Measurements from ENCODE around the gene TMBIM4. TPM values are rescaled to one million over a fixed set of nuclear protein-coding genes. Genes with fewer than 3 reads are reported as not detected.

TMBIM4 gene
- total and polyA plus RNA-seq, 2 of the 4 experiments (the other 2 are of a cell fraction): 38.7 to 59.3 TPM

GRCh38 chr12:66197495-66197921 is 27.7 kb upstream of the TMBIM4 start:
- DNase-seq: peak; percentile 21
- intact Hi-C loops (cut with micrococcal nuclease): no loop called here
- H3K27ac ChIP-seq (ENCODE audit: insufficient read depth, low read length): no peak overlapping the region

More at GRCh38 chr12:66197495-66197921, 27.7 kb upstream of the TMBIM4 start:
- CTCF ChIA-PET: interaction anchor here (0.7 to 0.9 kb wide), 2 partner anchors 10 to 53 kb away, joined by 3 to 6 read pairs; no protein-coding TSS in a partner anchor
- dilution Hi-C loops (cut with HindIII; ENCODE audit: low sequenced_read_pairs, unreplicated experiment) (no loop called here), in situ Hi-C loops (cut with MboI; ENCODE audit: low sequenced_read_pairs) (no loop called here)
- H3K36me3 ChIP-seq (ENCODE audit: control insufficient read depth, insufficient read depth, low read length): no peaks in the 10 kb centered on the region
- peak; percentile 40 for ATAC-seq (ENCODE audit: low read depth)
- no peak overlapping the region for H3K9ac ChIP-seq (ENCODE audit: low read depth, low read length)
- H3K27me3 ChIP-seq (ENCODE audit: control insufficient read depth, insufficient read depth, low read length): no peaks in the 10 kb centered on the region
- no peak overlapping the region for H3K23ac ChIP-seq (ENCODE audit: low read depth, low read length)
- H4K5ac ChIP-seq (ENCODE audit: low read depth, low read length): no peak overlapping the region
- no peaks in the 10 kb centered on the region for H3K79me1 ChIP-seq (ENCODE audit: low read depth in 1 of 2, low read length in 2 of 2)
- POLR2A ChIA-PET (ENCODE audit: unreplicated experiment): interaction anchor here (0.5 to 0.7 kb wide), 3 partner anchors 27 to 500 kb away, joined by 3 to 5 read pairs (median 3); partner anchors contain the start of gene TMBIM4
- H2BK120ac ChIP-seq (ENCODE audit: low read depth, low read length): no peak overlapping the region
- no peaks in the 10 kb centered on the region for H3K9me1 ChIP-seq (ENCODE audit: insufficient read depth, low read length)
- TF ChIP-seq CHD1 (IDR thresholded peaks at IDR 0.05; ENCODE audit: low read depth, low read length): no peak
- no peak for TF ChIP-seq ELK1 (IDR thresholded peaks at IDR 0.05; ENCODE audit: borderline replicate concordance, low read depth, low read length)
- WGBS, 2 experiments (ENCODE audit: extremely low coverage in 2 of 2, insufficient read length in 1 of 2): 0% methylated on average over 1 of the region's 3 CpGs; no CpG with 5 or more reads in 1 of the 2 experiments
- no peak overlapping the region for H3K14ac ChIP-seq (replicated peaks; ENCODE audit: low read depth, low read length)
- no peak overlapping the region for H3K4ac ChIP-seq (ENCODE audit: low read depth, low read length)
- H3K4me1 ChIP-seq (ENCODE audit: control insufficient read depth, insufficient read depth, low read length): no peaks in the 10 kb centered on the region
- no peak overlapping the region for H2AFZ ChIP-seq (replicated peaks; ENCODE audit: low read length, poor library complexity)
- no peak overlapping the region for H2BK5ac ChIP-seq (ENCODE audit: low read depth, low read length, poor library complexity, severe bottlenecking)
- no peaks in the 10 kb centered on the region for H4K20me1 ChIP-seq (ENCODE audit: insufficient read depth, low read length)
- no peak overlapping the region for H2BK15ac ChIP-seq (ENCODE audit: low read depth, low read length)
- no peak overlapping the region for H3K4me3 ChIP-seq (ENCODE audit: insufficient read depth, low read depth, low read length)
- H3K9me3 ChIP-seq (ENCODE audit: control insufficient read depth, insufficient read depth, low read length): peaks cover 3% of the 10 kb centered on the region; the same call in 1 of the 2 replicates
- H4K91ac ChIP-seq (ENCODE audit: insufficient read depth, low read depth, low read length): no peak overlapping the region
- H4K8ac ChIP-seq (ENCODE audit: low read depth in 2 of 2, low read length in 2 of 2): no peak overlapping the region
- no peak overlapping the region for H3K18ac ChIP-seq (ENCODE audit: low read depth, low read length)
- H2AK9ac ChIP-seq (replicated peaks; ENCODE audit: low read depth, low read length, poor library complexity): no peak overlapping the region
- H2AK5ac ChIP-seq (ENCODE audit: low read depth, low read length): no peak overlapping the region
- H3K4me2 ChIP-seq (ENCODE audit: low read depth, low read length): no peak overlapping the region; the same call in 1 of the 2 replicates
- no TSS peak for BruUV-seq (replicated peaks)
- H3K56ac ChIP-seq (ENCODE audit: extremely low read depth, insufficient read depth, low read length): no peak overlapping the region
- H2BK20ac ChIP-seq (ENCODE audit: low read depth, low read length): no peak overlapping the region

Data from IMR-90 (cell line).